HCT116 (cell line): ENCODE data around the gene CAPN10. TPM values are rescaled to one million over a fixed set of nuclear protein-coding genes. Genes with fewer than 3 reads are reported as not detected.

ENCODE experiments used
- ATAC-seq: fragments of 200-7000 bp; cut with Tn5 transposase; 2 replicates; pipeline ENCODE4 v1.9.1; 2020; ENCODE audit warnings: mild to moderate bottlenecking, moderate library complexity
- BruUV-seq: library from RNA; stranded (reverse); fragments of 400-500 nt; replicated peaks from 2 replicates; lab custom pipeline; 2021; lab: Mats Ljungman, UMichigan
- CTCF ChIA-PET: fragments of 300-600 bp; sonication (Branson Sonifier 250); formaldehyde crosslinking; loops from one replicate; lab custom pipeline; 2021; ENCODE audit warnings: antibody characterized with exemption; lab: Charles Lee
- POLR2A ChIA-PET: fragments of 300-600, 350-600 bp; sonication (Branson Sonifier 250); formaldehyde crosslinking; loops from one replicate; lab custom pipeline; 2021; ENCODE audit warnings: antibody characterized with exemption; lab: Charles Lee
- RAD21 ChIA-PET, 2 experiments: fragments of 300-600 bp; sonication (Branson Sonifier 250); formaldehyde crosslinking; loops; one replicate each; lab custom pipeline; 2023; ENCODE audit warnings: low total read pairs in 2 of 2; ENCODE audit not compliant: uncharacterized antibody in 2 of 2, unreplicated experiment in 2 of 2, low non-redundant PET in 1 of 2; lab: Charles Lee
- DNase-seq: peaks from one replicate; pipeline ENCODE4 v3.0.0-alpha.2; 2010; ENCODE audit warnings: low read depth, low spot score
- H2AFZ ChIP-seq: fragments of 200-600 bp; shearing (Covaris generic), sonication (generic); 2 replicates; pipeline ENCODE4 v1.6.1; 2017; ENCODE audit warnings: low read depth, mixed run types, mixed read lengths, antibody characterized with exemption, low read length; ENCODE audit not compliant: poor library complexity, severe bottlenecking
- H3K27ac ChIP-seq: 2 replicates; pipeline ENCODE4 v1.5.1; 2012; ENCODE audit warnings: low read depth, low read length
- H3K27me3 ChIP-seq: fragments of 200-600 bp; sonication (generic); 2 replicates; pipeline ENCODE4 v1.6.1; 2016; ENCODE audit warnings: mixed run types, low read length, mixed read lengths; ENCODE audit not compliant: insufficient read depth
- H3K36me3 ChIP-seq, 2 experiments: fragments of 200-500 bp in 1 of 2; fragments of 200-600 bp in 1 of 2; sonication (Bioruptor generic) in 1 of 2; sonication (generic) in 1 of 2; 2 replicates each; pipeline versions ENCODE4 v1.5.1 to v1.6.1; 2014 to 2016; ENCODE audit warnings: low read length in 2 of 2, inconsistent platforms in 1 of 2, mixed read lengths in 1 of 2, mixed run types in 1 of 2; ENCODE audit not compliant: insufficient read depth in 2 of 2, control insufficient read depth in 1 of 2
- H3K4me1 ChIP-seq, 2 experiments: fragments of 200-600 bp in 1 of 2; sonication (generic) in 1 of 2; 2 replicates each; pipeline versions ENCODE4 v1.5.1 to v1.6.1; 2012 to 2017; ENCODE audit warnings: low read length in 2 of 2, inconsistent platforms in 1 of 2, mild to moderate bottlenecking in 1 of 2, mixed read lengths in 1 of 2, mixed run types in 1 of 2, moderate library complexity in 1 of 2; ENCODE audit not compliant: insufficient read depth in 2 of 2, control insufficient read depth in 1 of 2
- H3K4me2 ChIP-seq: fragments of 200-600 bp; sonication (generic); 2 replicates; pipeline ENCODE4 v1.6.1; 2017; ENCODE audit warnings: mixed run types, low read length, mixed read lengths
- H3K4me3 ChIP-seq, 2 experiments: fragments of 200-600 bp in 1 of 2; sonication (generic) in 1 of 2; replicated peaks in 1 of 2; 2 replicates each; pipeline ENCODE4 v1.5.1; 2011 to 2016; ENCODE audit warnings: low read length in 2 of 2, control low read depth in 1 of 2, low read depth in 1 of 2, mild to moderate bottlenecking in 1 of 2, mixed read lengths in 1 of 2, mixed run types in 1 of 2
- H3K79me2 ChIP-seq: fragments of 200-600 bp; sonication (generic); 2 replicates; pipeline ENCODE4 v1.6.1; 2017; ENCODE audit warnings: mild to moderate bottlenecking, mixed run types, low read length, moderate library complexity, mixed read lengths; ENCODE audit not compliant: insufficient read depth
- H3K9ac ChIP-seq: fragments of 200-600 bp; sonication (generic); 2 replicates; pipeline ENCODE4 v1.6.1; 2016; ENCODE audit warnings: low read length, mixed read lengths
- H3K9me2 ChIP-seq: fragments of 200-600 bp; sonication (generic), shearing (Covaris generic); 2 replicates; pipeline ENCODE4 v1.6.1; 2017; ENCODE audit warnings: mixed run types, mild to moderate bottlenecking, moderate library complexity; ENCODE audit not compliant: insufficient read depth
- H3K9me3 ChIP-seq, 2 experiments: fragments of 200-500 bp in 1 of 2; fragments of 200-600 bp in 1 of 2; sonication (Bioruptor generic) in 1 of 2; sonication (generic) in 1 of 2; 2 replicates each; pipeline ENCODE4 v1.6.1; 2014 to 2017; ENCODE audit warnings: low read length in 2 of 2, mixed read lengths in 2 of 2, inconsistent platforms in 1 of 2, low read depth in 1 of 2, mild to moderate bottlenecking in 1 of 2, mixed run types in 1 of 2, moderate library complexity in 1 of 2; ENCODE audit not compliant: control insufficient read depth in 1 of 2, insufficient read depth in 1 of 2
- H4K20me1 ChIP-seq: fragments of 200-600 bp; sonication (generic), shearing (Covaris generic); 2 replicates; pipeline ENCODE4 v1.6.1; 2017; ENCODE audit warnings: mixed run types, mild to moderate bottlenecking, moderate library complexity; ENCODE audit not compliant: insufficient read depth
- JUND ChIP-seq: IDR thresholded peaks from 2 replicates; pipeline ENCODE4 v1.6.1; 2012
- RAD21 ChIP-seq: IDR thresholded peaks from 2 replicates; pipeline ENCODE4 v1.6.1; 2012; ENCODE audit warnings: low read depth, mild to moderate bottlenecking
- SRF ChIP-seq: IDR thresholded peaks from 2 replicates; pipeline ENCODE4 v1.6.1; 2012; ENCODE audit warnings: low read depth
- intact Hi-C: fragments of 100-400 bp; cut with micrococcal nuclease; formaldehyde crosslinking; loops from 2 replicates; pipeline ENCODE4 v1.10.0; 2022
- total RNA-seq: library from RNA; stranded (reverse); gene quantifications from one replicate; pipeline ENCODE4 v1.2.1, GENCODE V29; 2021; ENCODE audit not compliant: unreplicated experiment

Gene CAPN10
- total RNA-seq, 1 experiment from 2014 or later, result 40.7 TPM

- RAD21 ChIA-PET, result no interaction called here
- Histone ChIP-seq H3K27me3 (no peaks in the 10 kb centered on the region), H3K4me1 (no peaks in the 10 kb centered on the region), H3K79me2 (peaks cover 26% of the 10 kb centered on the region; the same call in 1 of the 2 replicates), H2AFZ (no peak overlapping the region), H3K27ac (no peak overlapping the region), H3K4me2 (no peak overlapping the region), H3K4me3 (no peak overlapping the region), H4K20me1 (no peaks in the 10 kb centered on the region), H3K9me3 (no peaks in the 10 kb centered on the region), H3K36me3 (0 out of 4 replicates have a peak, but pooled peaks cover 0 to 2% of the 10 kb centered on the region in 2 experiments), H3K9ac (no peak overlapping the region), H3K9me2 (no peaks in the 10 kb centered on the region)
- CTCF ChIA-PET, result interaction anchor here (1.1 kb wide), 1 partner anchor 37 kb away, joined by 3 read pairs; no protein-coding TSS in a partner anchor
- no TSS peak for BruUV-seq
- TF ChIP-seq JUND (no peak), RAD21 (no peak)
- ATAC-seq (no peak), DNase-seq (no peak)
- POLR2A ChIA-PET, result interaction anchor here (1.4 kb wide), 1 partner anchor 35 kb away, joined by 3 read pairs; the partner anchor contains the start of gene CAPN10
- intact Hi-C loops, result no loop called here
These were observed 35.2 kb upstream of the CAPN10 start for GRCh38 chr2:240551288-240551687.

GRCh38 chr2:240551811-240552210 lies 34.7 kb upstream of the CAPN10 start:
- peaks cover 28% of the 10 kb centered on the region; the same call in 1 of the 2 replicates for H3K79me2 ChIP-seq
- H3K36me3 ChIP-seq, result 0 out of 4 replicates have a peak, but pooled peaks cover 0 to 2% of the 10 kb centered on the region in 2 experiments
- H3K9me2 ChIP-seq, result no peaks in the 10 kb centered on the region
- no peak for ATAC-seq
- BruUV-seq, result no TSS peak
- POLR2A ChIA-PET, result interaction anchor here (1.4 kb wide), 1 partner anchor 35 kb away, joined by 3 read pairs; the partner anchor contains the start of gene CAPN10
- no peaks in the 10 kb centered on the region for H4K20me1 ChIP-seq
- intact Hi-C loops, result no loop called here
- H3K4me2 ChIP-seq, result no peak overlapping the region
- H3K27ac ChIP-seq, result no peak overlapping the region
- H3K9ac ChIP-seq, result no peak overlapping the region
- H3K9me3 ChIP-seq, result no peaks in the 10 kb centered on the region
- no peak for TF ChIP-seq SRF
- no peak overlapping the region for H2AFZ ChIP-seq
- DNase-seq, result no peak
- no peaks in the 10 kb centered on the region for H3K27me3 ChIP-seq
- H3K4me3 ChIP-seq, result no peak overlapping the region
- RAD21 ChIA-PET, result no interaction called here
- CTCF ChIA-PET, result no interaction called here
- no peaks in the 10 kb centered on the region for H3K4me1 ChIP-seq
